ENCODE measurements around the gene ID3. TPM values are rescaled to one million over a fixed set of nuclear protein-coding genes. Genes with fewer than 3 reads are reported as not detected.

Gene ID3
- total RNA-seq, 6 donors from 2014 or later, result 75.4 to 269 (median 135) TPM

DNA sequence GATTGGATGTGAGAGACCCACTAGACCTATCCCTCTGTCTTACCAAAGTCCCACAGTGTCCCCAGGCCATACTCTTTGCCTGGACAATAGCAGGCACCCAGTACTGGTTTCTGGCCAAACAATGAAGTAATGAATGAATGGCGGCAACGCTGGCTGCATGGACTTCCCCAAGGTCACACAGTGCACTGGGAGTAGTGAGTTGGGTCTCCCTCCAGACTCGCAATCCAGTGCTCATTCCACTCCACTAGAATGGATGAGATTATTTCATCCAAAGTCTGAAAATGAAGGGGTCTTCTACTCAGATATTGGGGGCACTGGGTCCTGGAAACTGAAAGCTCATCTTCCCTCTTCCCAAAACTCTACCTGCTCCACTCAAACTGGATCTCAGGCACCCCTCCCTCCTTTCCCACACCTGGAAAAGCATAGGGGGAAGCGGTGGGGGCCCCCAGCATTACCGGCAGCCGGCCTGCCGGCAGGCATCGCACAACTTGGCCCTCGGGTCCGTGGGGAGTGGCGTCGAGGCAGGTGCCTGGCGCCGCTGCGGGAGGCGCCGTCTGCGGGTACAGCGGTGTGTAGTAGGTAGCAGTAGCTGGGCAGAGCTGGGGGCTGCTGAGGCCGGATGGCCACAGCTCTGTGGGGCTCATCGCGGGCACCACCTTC, 29.1 kb downstream of the ID3 start:
- Histone ChIP-seq H3K9me3 (no peaks in the 10 kb centered on the region), H3K27me3 (no peaks in the 10 kb centered on the region), H3K4me1 (peaks cover 41 to 80% (median 56%) of the 10 kb centered on the region in 4 donors), H3K4me3 (peak overlapping the region; percentile 30 to 65 (median 58)), H3K36me3 (no peaks in the 10 kb centered on the region), H3K27ac (peak overlapping the region in 2 of 4 donors; percentile 9 to 82)
- 8 to 100% methylated on average over 1 to 22 of the region's 22 CpGs for WGBS, 2 donors
- DNase-seq (peak in 1 of 2 donors; percentile 86), ATAC-seq (ENCODE audit: low FRiP score in 2 of 2) (peak in 1 of 2 donors; percentile 1)
- TF ChIP-seq POLR2AphosphoS5 (IDR thresholded peaks at IDR 0.05), result no peak
- TF ChIP-seq, protein P1, sequence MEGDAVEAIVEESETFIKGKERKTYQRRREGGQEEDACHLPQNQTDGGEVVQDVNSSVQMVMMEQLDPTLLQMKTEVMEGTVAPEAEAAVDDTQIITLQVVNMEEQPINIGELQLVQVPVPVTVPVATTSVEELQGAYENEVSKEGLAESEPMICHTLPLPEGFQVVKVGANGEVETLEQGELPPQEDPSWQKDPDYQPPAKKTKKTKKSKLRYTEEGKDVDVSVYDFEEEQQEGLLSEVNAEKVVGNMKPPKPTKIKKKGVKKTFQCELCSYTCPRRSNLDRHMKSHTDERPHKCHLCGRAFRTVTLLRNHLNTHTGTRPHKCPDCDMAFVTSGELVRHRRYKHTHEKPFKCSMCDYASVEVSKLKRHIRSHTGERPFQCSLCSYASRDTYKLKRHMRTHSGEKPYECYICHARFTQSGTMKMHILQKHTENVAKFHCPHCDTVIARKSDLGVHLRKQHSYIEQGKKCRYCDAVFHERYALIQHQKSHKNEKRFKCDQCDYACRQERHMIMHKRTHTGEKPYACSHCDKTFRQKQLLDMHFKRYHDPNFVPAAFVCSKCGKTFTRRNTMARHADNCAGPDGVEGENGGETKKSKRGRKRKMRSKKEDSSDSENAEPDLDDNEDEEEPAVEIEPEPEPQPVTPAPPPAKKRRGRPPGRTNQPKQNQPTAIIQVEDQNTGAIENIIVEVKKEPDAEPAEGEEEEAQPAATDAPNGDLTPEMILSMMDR (IDR thresholded peaks at IDR 0.05), result no peak
- TF ChIP-seq EP300 (IDR thresholded peaks at IDR 0.05), result no peak
- no peak for TF ChIP-seq POLR2A (IDR thresholded peaks at IDR 0.05)

DNA sequence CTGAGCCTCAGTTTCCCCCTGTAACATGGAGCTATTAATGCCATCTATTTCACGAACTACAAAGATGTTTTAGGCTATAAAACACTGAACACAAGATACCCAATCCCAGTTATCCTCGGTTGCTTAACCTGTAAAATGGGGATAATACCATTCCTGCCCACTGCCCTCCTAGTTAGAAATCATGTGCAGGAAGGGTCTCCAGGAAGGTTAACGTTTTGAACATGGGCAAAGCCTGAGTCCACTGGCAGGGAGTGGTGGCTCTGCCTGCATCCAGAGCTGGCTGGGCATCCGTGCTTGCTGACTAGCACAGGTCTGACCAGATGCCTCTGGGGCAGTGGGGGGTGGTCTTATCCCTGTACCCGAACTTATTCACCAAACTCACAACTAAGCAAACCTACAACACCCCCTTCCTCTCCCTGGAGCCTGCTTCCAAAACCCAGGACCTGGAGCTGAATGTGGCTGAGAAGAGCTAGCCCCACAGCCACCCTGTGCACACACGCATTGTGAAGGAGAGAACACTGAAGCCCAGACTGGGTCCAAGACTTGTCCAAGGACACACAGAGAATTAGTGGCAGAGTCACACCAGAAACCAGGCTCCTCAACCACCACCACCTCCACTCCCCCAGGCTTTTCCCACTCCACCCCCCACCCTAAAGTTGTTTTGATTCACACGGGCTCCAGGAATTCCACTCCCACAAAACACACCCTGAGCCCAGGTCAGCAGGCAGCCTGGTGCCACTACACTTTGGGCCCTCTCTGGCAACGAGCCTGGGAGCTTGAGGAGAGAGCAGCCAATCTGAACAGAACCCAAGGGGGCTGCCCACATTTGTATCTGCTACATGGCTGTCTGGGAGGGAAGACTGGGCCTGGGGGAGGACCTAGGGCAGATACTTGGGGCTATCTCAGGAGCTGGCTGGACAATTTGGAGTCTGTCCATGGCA, 29.9 kb downstream of the ID3 start:
- WGBS, 2 donors, result 53 to 56% methylated on average over 8 of the region's 8 CpGs
- H3K4me1 ChIP-seq, result peaks cover 41 to 88% (median 64%) of the 10 kb centered on the region in 4 donors

DNA sequence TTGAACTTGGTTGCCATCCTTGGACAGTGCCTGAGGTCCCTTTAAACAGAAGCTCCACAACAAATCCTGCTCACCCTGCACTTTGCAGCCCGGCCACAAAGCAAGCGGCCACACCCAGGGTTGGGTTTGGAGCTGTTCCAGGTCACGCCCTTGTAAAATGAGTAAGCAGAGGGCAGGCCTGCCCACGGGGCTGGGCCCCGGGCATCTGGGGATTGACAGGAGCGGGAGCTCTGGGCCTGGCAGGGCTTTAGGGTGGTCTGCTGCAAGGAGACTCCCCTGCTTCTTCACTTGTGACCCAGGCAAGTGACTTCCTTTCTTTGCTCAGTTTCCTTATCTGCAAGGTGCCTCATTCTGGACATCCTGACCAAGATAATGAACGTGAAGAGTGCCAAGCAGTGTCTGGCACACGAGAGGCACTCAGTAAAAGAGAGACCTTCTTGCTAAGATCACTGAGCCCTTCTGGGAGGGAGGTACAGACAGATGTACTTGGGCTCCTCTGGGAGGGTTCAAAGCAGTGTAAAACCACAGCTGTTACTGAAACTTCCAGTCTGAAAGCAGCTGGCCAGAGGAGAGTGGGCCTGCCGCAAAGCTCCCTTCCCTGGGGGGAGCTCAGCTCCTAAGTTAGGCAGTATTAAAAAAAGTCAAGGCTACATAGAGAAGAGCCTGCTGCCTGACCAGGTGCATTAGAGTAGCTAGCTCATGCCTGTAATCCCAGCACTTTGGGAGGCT, 30.9 kb downstream of the ID3 start:
- Histone ChIP-seq H3K4me3 (peak overlapping the region in 1 of 4 donors; percentile 10), H3K9me3 (no peaks in the 10 kb centered on the region), H3K36me3 (no peaks in the 10 kb centered on the region), H3K4me1 (peaks cover 38 to 79% (median 60%) of the 10 kb centered on the region in 4 donors), H3K27ac (peak overlapping the region; percentile 56 to 82 (median 66)), H3K27me3 (no peaks in the 10 kb centered on the region)
- DNase-seq (peak; percentile 86 to 93), ATAC-seq (ENCODE audit: low FRiP score in 2 of 2) (peak; percentile 84 to 87)
- 9% methylated on average over 6 to 9 of the region's 9 CpGs for WGBS, 2 donors
- TF ChIP-seq POLR2A (IDR thresholded peaks at IDR 0.05) (peak in 1 of 4 donors; percentile 24), EP300 (IDR thresholded peaks at IDR 0.05) (no peak)
- TF ChIP-seq, protein P1 (IDR thresholded peaks at IDR 0.05), result peak in 1 of 6 experiments; percentile 18

More for the DNA sequence above, 29.9 kb downstream of the ID3 start:
- ATAC-seq (ENCODE audit: low FRiP score in 2 of 2) (no peak), DNase-seq (no peak)
- peak overlapping the region in 2 of 4 donors; percentile 22 to 82 for H3K27ac ChIP-seq
- H3K36me3 ChIP-seq, result no peaks in the 10 kb centered on the region
- TF ChIP-seq, protein P1 (IDR thresholded peaks at IDR 0.05), result no peak
- TF ChIP-seq EP300 (IDR thresholded peaks at IDR 0.05) (no peak), POLR2A (IDR thresholded peaks at IDR 0.05) (no peak), POLR2AphosphoS5 (IDR thresholded peaks at IDR 0.05) (no peak)
- no peaks in the 10 kb centered on the region for H3K9me3 ChIP-seq
- no peaks in the 10 kb centered on the region for H3K27me3 ChIP-seq
- peak overlapping the region in 1 of 4 donors; percentile 63 for H3K4me3 ChIP-seq

DNA sequence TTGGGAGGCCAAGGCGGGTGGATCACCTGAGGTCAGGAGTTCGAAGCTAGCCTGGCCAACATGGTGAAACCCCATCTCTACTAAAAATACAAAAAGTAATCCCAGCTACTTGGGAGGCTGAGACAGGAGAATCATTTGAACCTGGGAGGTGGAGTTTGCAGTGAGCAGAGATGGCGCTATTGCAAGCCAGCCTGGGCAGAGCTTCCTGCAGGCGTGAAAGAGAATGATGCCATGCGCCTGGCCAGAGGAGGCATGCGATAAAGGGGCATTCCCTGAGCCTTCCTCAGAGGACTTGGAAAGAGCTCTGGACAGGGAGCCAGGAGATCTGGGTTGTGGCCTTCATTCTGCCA, 31.4 kb downstream of the ID3 start:
- H3K4me3 ChIP-seq, result peak overlapping the region in 1 of 4 donors; percentile 10
- H3K9me3 ChIP-seq, result no peaks in the 10 kb centered on the region
- TF ChIP-seq, protein P1 (IDR thresholded peaks at IDR 0.05), result no peak
- TF ChIP-seq POLR2A (IDR thresholded peaks at IDR 0.05), result no peak
- TF ChIP-seq EP300 (IDR thresholded peaks at IDR 0.05), result no peak
- TF ChIP-seq POLR2AphosphoS5 (IDR thresholded peaks at IDR 0.05), result no peak
- no peak for ATAC-seq (ENCODE audit: low FRiP score in 2 of 2)
- no peaks in the 10 kb centered on the region for H3K36me3 ChIP-seq
- peak overlapping the region; percentile 56 to 82 (median 66) for H3K27ac ChIP-seq
- WGBS, 2 donors, result 51 to 63% methylated on average over 6 of the region's 6 CpGs
- H3K4me1 ChIP-seq, result peaks cover 37 to 77% (median 59%) of the 10 kb centered on the region in 4 donors
- H3K27me3 ChIP-seq, result no peaks in the 10 kb centered on the region
- DNase-seq, result no peak
